Common myeloid progenitor, CD34-positive (primary cell): ENCODE measurements around the gene SECISBP2.
A peak's percentile ranks its signal among the peaks of the same experiment; 100 is the strongest.

Experiments
- CTCF ChIA-PET: fragments of 350-600 bp; sonication (Branson Sonifier 250); formaldehyde crosslinking; loops from one replicate; lab custom pipeline; 2021; ENCODE audit warnings: antibody characterized with exemption; lab: Charles Lee
- POLR2A ChIA-PET: fragments of 350-600 bp; sonication (Branson Sonifier 250); formaldehyde crosslinking; loops from one replicate; lab custom pipeline; 2021; ENCODE audit warnings: antibody characterized with exemption; lab: Charles Lee
- DNase-seq, 3 donors: peaks; one replicate each; pipeline versions ENCODE4 v3.0.0 to v3.0.0-alpha.2; 2013
- H3K27ac ChIP-seq, 2 experiments: 1 replicate in 1 of 2; 2 replicates in 1 of 2; pipeline ENCODE4 v1.7.0; 2013; ENCODE audit warnings: inconsistent platforms in 2 of 2, low read length in 2 of 2, mild to moderate bottlenecking in 2 of 2, low read depth in 1 of 2, moderate library complexity in 1 of 2; ENCODE audit not compliant: severe bottlenecking in 2 of 2, insufficient read depth in 1 of 2, poor library complexity in 1 of 2
- H3K27me3 ChIP-seq, 5 experiments: replicated peaks in 2 of 5; 1 replicate in 3 of 5; 2 replicates in 2 of 5; pipeline versions ENCODE4 v1.6.1 to v1.7.0; 2013; ENCODE audit warnings: low read length in 4 of 5, mild to moderate bottlenecking in 2 of 5, moderate library complexity in 2 of 5, inconsistent platforms in 1 of 5; ENCODE audit not compliant: insufficient read depth in 5 of 5, control insufficient read depth in 4 of 5
- H3K36me3 ChIP-seq, 4 experiments: 1 replicate in 2 of 4; 2 replicates in 2 of 4; pipeline versions ENCODE4 v1.6.1 to v1.7.0; 2013; ENCODE audit warnings: low read length in 3 of 4, control low read depth in 1 of 4, mild to moderate bottlenecking in 1 of 4; ENCODE audit not compliant: control insufficient read depth in 4 of 4, insufficient read depth in 4 of 4
- H3K4me1 ChIP-seq, 4 experiments: 1 replicate in 3 of 4; 2 replicates in 1 of 4; pipeline versions ENCODE4 v1.6.1 to v1.7.1; 2013; ENCODE audit warnings: low read length in 3 of 4, mild to moderate bottlenecking in 3 of 4, control low read depth in 1 of 4, inconsistent platforms in 1 of 4, moderate library complexity in 1 of 4; ENCODE audit not compliant: control insufficient read depth in 4 of 4, insufficient read depth in 4 of 4; ENCODE audit errors: control extremely low read depth in 1 of 4
- H3K4me3 ChIP-seq, 7 experiments: 1 replicate in 4 of 7; 2 replicates in 3 of 7; pipeline versions ENCODE4 v1.5.1 to v1.7.0; 2013; ENCODE audit warnings: mild to moderate bottlenecking in 7 of 7, low read length in 6 of 7, moderate library complexity in 6 of 7, inconsistent platforms in 2 of 7, low read depth in 2 of 7, control low read depth in 1 of 7; ENCODE audit not compliant: insufficient read depth in 4 of 7, control insufficient read depth in 1 of 7; ENCODE audit errors: extremely low read depth in 1 of 7
- H3K9me3 ChIP-seq, 5 experiments: 1 replicate in 4 of 5; 2 replicates in 1 of 5; pipeline versions ENCODE4 v1.6.1 to v1.7.1; 2013; ENCODE audit warnings: low read length in 4 of 5, mild to moderate bottlenecking in 2 of 5, inconsistent platforms in 1 of 5, low read depth in 1 of 5, moderate library complexity in 1 of 5; ENCODE audit not compliant: control insufficient read depth in 4 of 5, insufficient read depth in 2 of 5; ENCODE audit errors: control extremely low read depth in 1 of 5
- WGBS: methylation state at CpG from one replicate; pipeline ENCODE4 v1.1.5; 2013; ENCODE audit not compliant: insufficient coverage; 5-methylcytosine and 5-hydroxymethylcytosine counted together

Gene SECISBP2

DNA sequence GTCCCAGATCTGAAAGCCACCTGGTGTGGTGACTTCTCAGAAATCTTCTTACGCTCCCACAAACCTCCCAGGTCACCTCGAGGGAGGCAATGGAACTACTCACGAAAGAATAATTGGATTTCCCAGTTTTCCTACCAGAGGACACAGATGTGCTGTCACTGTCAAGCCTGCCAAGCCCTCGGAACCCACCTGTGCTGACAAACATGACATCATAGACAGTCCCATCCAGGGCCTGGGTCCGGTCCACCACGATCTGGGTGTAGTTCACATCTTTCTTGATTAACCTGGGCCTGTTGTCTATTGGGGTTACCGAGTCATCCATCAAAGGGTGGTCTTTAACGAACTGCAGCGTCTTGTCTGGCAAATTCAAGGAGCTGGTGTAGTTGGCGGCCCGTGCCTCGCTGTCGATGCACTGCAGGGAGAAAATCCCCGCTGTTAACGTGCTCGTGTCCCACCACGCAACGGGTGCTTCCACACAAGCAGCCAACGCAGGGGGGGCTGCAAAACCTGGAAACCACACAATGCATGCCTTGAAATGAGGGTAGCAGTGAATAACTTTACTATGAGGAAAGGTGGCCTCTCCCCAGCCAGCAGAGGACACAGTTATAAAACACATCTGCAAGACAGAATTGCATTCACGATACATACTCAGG is 69.0 kb downstream of the SECISBP2 start:
- Histone ChIP-seq H3K27ac (no peak overlapping the region), H3K27me3 (no peaks in the 10 kb centered on the region), H3K36me3 (peaks cover 35 to 100% (median 84%) of the 10 kb centered on the region in 4 experiments), H3K9me3 (no peaks in the 10 kb centered on the region), H3K4me3 (no peak overlapping the region), H3K4me1 (peaks cover 0 to 17% (median 1%) of the 10 kb centered on the region in 4 experiments)
- no peak for DNase-seq
- ChIA-PET POLR2A (no interaction called here), CTCF (interaction anchor here (1.4 kb wide), 1 partner anchor 27 kb away, joined by 5 read pairs; no protein-coding TSS in a partner anchor)
- WGBS: 96% methylated on average over 14 of the region's 20 CpGs

DNA sequence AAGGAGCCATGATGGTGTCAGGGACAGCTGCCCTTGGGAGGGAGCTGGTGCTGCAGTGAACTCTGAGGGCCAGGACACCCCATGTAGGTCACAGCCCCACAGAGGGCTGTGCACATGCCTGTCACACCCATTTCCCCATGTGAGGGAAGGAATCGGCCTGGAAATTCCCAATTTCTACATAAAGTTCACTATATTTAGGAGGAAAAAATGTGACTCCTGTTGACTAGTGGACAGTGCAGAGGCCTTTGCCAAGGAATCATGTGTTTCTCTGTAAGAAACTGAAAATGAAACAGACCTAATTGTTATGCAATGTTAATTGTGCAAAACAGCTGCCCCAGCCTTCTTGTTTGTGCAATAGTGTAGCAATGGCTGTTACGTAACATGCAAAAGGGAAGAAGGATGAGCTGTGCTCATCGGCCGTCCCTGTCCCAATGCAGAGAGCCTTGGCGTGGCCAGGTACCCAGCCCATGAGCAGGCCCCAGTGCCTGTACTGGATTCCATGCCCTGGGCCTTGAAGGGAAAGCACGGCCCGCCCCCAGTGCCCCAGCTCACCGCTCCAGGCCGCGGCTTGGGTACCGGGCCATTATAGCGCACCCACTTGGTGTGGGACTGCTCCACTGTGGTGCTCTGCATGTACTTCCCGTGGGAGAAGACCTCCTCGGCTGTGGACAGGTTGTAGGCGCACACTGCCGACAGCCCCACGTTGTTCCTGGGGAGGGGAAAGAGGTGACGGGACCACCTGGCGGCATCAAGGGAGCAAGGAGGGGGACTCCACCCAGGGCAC is 70.0 kb downstream of the SECISBP2 start:
- ChIA-PET POLR2A (no interaction called here), CTCF (interaction anchor here (1.0 to 1.4 kb wide), 2 partner anchors 17 to 28 kb away, joined by 3 to 5 read pairs; no protein-coding TSS in a partner anchor)
- 96% methylated on average over 15 of the region's 19 CpGs for WGBS
- peak in 2 of 3 donors; percentile 62 to 65 for DNase-seq
- no peak overlapping the region for H3K27ac ChIP-seq
- no peaks in the 10 kb centered on the region for H3K27me3 ChIP-seq
- H3K9me3 ChIP-seq: no peaks in the 10 kb centered on the region
- peaks cover 0 to 14% (median 1%) of the 10 kb centered on the region in 4 experiments for H3K4me1 ChIP-seq
- peaks cover 36 to 100% (median 85%) of the 10 kb centered on the region in 4 experiments for H3K36me3 ChIP-seq
- no peak overlapping the region for H3K4me3 ChIP-seq

DNA sequence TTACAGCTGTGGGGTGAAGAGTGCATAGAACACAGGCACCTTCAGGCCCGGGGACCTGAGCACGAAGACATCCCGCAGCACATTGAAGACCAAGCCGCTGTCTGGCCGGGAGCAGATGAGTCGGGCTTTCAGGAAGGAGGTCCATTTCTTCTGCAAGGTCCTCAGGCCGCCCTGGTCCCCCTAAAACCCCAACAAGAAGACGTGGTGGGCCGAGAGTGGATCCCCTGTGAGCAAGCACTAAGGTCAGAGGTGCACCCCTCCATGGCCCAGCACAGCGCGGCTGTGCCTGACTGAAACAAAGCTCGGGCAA is 70.5 kb downstream of the SECISBP2 start:
- CTCF ChIA-PET: interaction anchor here (1.0 to 1.4 kb wide), 2 partner anchors 17 to 28 kb away, joined by 3 to 5 read pairs; no protein-coding TSS in a partner anchor

DNA sequence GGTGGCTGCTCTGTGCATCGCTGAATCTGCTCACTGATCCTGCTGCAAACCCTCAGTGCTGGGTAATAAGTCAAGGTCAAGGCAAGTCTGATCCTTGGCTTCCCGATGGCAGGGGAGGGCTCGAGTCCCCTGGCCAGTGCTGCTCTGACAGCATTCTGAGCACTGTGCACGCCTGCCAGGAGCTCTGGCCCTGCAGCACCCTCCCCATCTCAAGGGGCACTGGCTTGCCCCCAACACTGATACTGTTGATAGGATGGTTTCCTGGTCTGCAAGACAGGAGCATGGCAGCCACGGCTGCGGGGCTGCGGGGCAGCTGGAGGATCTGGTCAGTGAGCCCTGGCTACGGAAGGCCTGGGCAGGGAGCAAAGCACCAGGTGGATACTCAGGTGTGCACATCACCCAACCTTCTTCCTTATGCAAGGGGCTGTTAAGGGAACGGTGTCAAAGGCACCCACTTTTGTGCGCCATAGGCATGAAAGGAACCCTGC is 71.8 kb downstream of the SECISBP2 start:
- no peak overlapping the region for H3K27ac ChIP-seq
- no peak overlapping the region for H3K4me3 ChIP-seq
- H3K36me3 ChIP-seq: peaks cover 36 to 98% (median 84%) of the 10 kb centered on the region in 4 experiments
- peaks cover 0 to 12% (median 1%) of the 10 kb centered on the region in 4 experiments for H3K4me1 ChIP-seq
- no peak for DNase-seq
- POLR2A ChIA-PET: no interaction called here
- WGBS: 88% methylated on average over 7 of the region's 10 CpGs
- CTCF ChIA-PET: interaction anchor here (0.9 to 1.0 kb wide), 2 partner anchors 18 to 159 kb away, joined by 3 to 4 read pairs; no protein-coding TSS in a partner anchor
- H3K27me3 ChIP-seq: no peaks in the 10 kb centered on the region
- no peaks in the 10 kb centered on the region for H3K9me3 ChIP-seq

More for the DNA sequence above, 70.5 kb downstream of the SECISBP2 start:
- peaks cover 35 to 100% (median 87%) of the 10 kb centered on the region in 4 experiments for H3K36me3 ChIP-seq
- POLR2A ChIA-PET: no interaction called here
- no peak overlapping the region for H3K4me3 ChIP-seq
- H3K27ac ChIP-seq: no peak overlapping the region
- DNase-seq: no peak
- 98% methylated on average over 12 of the region's 12 CpGs for WGBS
- no peaks in the 10 kb centered on the region for H3K9me3 ChIP-seq
- H3K4me1 ChIP-seq: peaks cover 0 to 12% (median 1%) of the 10 kb centered on the region in 4 experiments
- H3K27me3 ChIP-seq: no peaks in the 10 kb centered on the region

DNA sequence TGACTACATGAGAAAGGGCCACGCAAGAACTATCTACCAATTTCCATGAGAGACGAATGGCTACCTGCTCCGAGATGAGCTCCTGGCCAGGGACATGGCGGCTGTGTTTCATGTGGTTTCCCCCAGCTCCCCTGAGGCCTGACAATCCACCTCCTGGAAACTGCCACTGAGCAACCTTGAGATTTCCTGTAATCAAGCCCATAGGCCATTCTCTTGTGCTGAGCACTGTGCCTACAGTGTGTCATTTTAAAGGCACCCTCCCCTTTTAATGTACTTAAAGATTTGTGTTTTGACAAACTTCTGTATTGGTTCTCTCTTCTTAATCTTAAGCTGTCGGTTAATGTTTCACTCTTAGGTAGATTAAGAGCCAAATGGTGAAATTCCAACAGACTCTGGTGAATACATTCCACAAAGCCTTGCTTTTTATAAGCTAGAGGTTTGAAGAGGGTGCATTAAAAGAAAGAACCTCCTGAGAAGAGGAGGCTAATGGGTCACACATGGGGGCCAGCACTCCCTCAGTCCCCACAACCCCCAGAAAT is 72.3 kb downstream of the SECISBP2 start:
- no peak for DNase-seq
- Histone ChIP-seq H3K27me3 (no peaks in the 10 kb centered on the region), H3K4me3 (no peak overlapping the region), H3K27ac (no peak overlapping the region), H3K36me3 (peaks cover 34 to 96% (median 81%) of the 10 kb centered on the region in 4 experiments), H3K9me3 (no peaks in the 10 kb centered on the region), H3K4me1 (peaks cover 0 to 12% (median 1%) of the 10 kb centered on the region in 4 experiments)
- ChIA-PET CTCF (interaction anchor here (0.9 to 1.0 kb wide), 2 partner anchors 18 to 159 kb away, joined by 3 to 4 read pairs; no protein-coding TSS in a partner anchor), POLR2A (no interaction called here)
- whole genome bisulfite sequencing: 98% methylated on average over 5 of the region's 5 CpGs

DNA sequence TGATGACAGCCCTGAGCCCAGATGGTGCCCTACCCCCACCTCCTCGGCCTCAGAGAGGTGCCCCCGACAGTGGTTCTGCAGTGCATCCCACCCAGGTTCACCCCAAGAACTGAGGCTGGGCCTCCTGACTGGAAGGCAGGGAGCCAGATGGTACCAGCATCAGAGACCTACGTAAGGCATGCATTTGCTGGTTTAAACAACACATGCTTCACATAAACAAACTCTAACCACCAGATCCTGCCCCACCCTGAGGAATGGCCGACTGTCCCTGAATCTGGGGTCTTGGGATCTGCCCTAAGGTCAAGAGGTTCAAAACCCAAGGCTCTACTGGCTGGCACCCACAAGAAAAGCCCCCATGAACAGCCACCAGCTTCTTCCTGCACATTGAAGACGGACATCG is 73.3 kb downstream of the SECISBP2 start:
- Histone ChIP-seq H3K27ac (no peak overlapping the region), H3K4me3 (no peak overlapping the region), H3K9me3 (no peaks in the 10 kb centered on the region), H3K27me3 (no peaks in the 10 kb centered on the region), H3K36me3 (peaks cover 39 to 96% (median 85%) of the 10 kb centered on the region in 4 experiments), H3K4me1 (peaks cover 0 to 12% (median 1%) of the 10 kb centered on the region in 4 experiments)
- ChIA-PET CTCF (no interaction called here), POLR2A (no interaction called here)
- no peak for DNase-seq
- WGBS: 96% methylated on average over 4 of the region's 6 CpGs
